Measurements from ENCODE around the gene TMEM184B.
A peak's percentile ranks its signal among the peaks of the same experiment; 100 is the strongest.

Gene TMEM184B

GRCh38 chr22:38232196-38232595, 40.6 kb downstream of the TMEM184B start:
- no peaks in the 10 kb centered on the region for H3K9me3 ChIP-seq (ENCODE audit: control insufficient read depth, low read length)
- 100% methylated on average over 4 to 7 of the region's 8 CpGs for WGBS, 2 experiments (ENCODE audit: insufficient coverage in 2 of 2)
- peaks cover 8% of the 10 kb centered on the region for H3K4me1 ChIP-seq (ENCODE audit: control insufficient read depth, insufficient read depth, low read length, poor library complexity, severe bottlenecking)
- no peak overlapping the region for H3K4me3 ChIP-seq (ENCODE audit: extremely low read depth, insufficient read depth, low read length, poor library complexity, severe bottlenecking)
- peaks cover 93% of the 10 kb centered on the region for H3K36me3 ChIP-seq (ENCODE audit: control insufficient read depth, insufficient read depth, low read length)
- H3K27ac ChIP-seq (ENCODE audit: low read depth, low read length, severe bottlenecking): no peak overlapping the region

- H3K9me3 ChIP-seq (ENCODE audit: control insufficient read depth, low read length): no peaks in the 10 kb centered on the region
- peak overlapping the region; percentile 45 for H3K27ac ChIP-seq (ENCODE audit: low read depth, low read length, severe bottlenecking)
- peaks cover 87% of the 10 kb centered on the region for H3K36me3 ChIP-seq (ENCODE audit: control insufficient read depth, insufficient read depth, low read length)
- no peak overlapping the region for H3K4me3 ChIP-seq (ENCODE audit: extremely low read depth, insufficient read depth, low read length, poor library complexity, severe bottlenecking)
- WGBS, 2 experiments (ENCODE audit: insufficient coverage in 2 of 2): 91 to 98% methylated on average over 7 to 9 of the region's 9 CpGs
- peaks cover 8% of the 10 kb centered on the region for H3K4me1 ChIP-seq (ENCODE audit: control insufficient read depth, insufficient read depth, low read length, poor library complexity, severe bottlenecking)
These were observed 41.9 kb downstream of the TMEM184B start for GRCh38 chr22:38230916-38231315.

- WGBS, 2 experiments (ENCODE audit: insufficient coverage in 2 of 2): 88 to 91% methylated on average over 10 to 14 of the region's 15 CpGs
- no peak overlapping the region for H3K27ac ChIP-seq (ENCODE audit: low read depth, low read length, severe bottlenecking)
- peaks cover 8% of the 10 kb centered on the region for H3K4me1 ChIP-seq (ENCODE audit: control insufficient read depth, insufficient read depth, low read length, poor library complexity, severe bottlenecking)
- H3K9me3 ChIP-seq (ENCODE audit: control insufficient read depth, low read length): no peaks in the 10 kb centered on the region
- H3K36me3 ChIP-seq (ENCODE audit: control insufficient read depth, insufficient read depth, low read length): peaks cover 87% of the 10 kb centered on the region
- H3K4me3 ChIP-seq (ENCODE audit: extremely low read depth, insufficient read depth, low read length, poor library complexity, severe bottlenecking): no peak overlapping the region
These were observed 42.5 kb downstream of the TMEM184B start for GRCh38 chr22:38230108-38230825.

- peaks cover 8% of the 10 kb centered on the region for H3K4me1 ChIP-seq (ENCODE audit: control insufficient read depth, insufficient read depth, low read length, poor library complexity, severe bottlenecking)
These were observed 43.7 kb downstream of the TMEM184B start for GRCh38 chr22:38228873-38229740.

GRCh38 chr22:38228326-38228872, 44.4 kb downstream of the TMEM184B start:
- Histone ChIP-seq H3K27ac (ENCODE audit: low read depth, low read length, severe bottlenecking) (peak overlapping the region; percentile 48), H3K36me3 (ENCODE audit: control insufficient read depth, insufficient read depth, low read length) (peaks cover 90% of the 10 kb centered on the region), H3K4me1 (ENCODE audit: control insufficient read depth, insufficient read depth, low read length, poor library complexity, severe bottlenecking) (peaks cover 8% of the 10 kb centered on the region), H3K9me3 (ENCODE audit: control insufficient read depth, low read length) (no peaks in the 10 kb centered on the region), H3K4me3 (ENCODE audit: extremely low read depth, insufficient read depth, low read length, poor library complexity, severe bottlenecking) (no peak overlapping the region)
- WGBS, 2 experiments (ENCODE audit: insufficient coverage in 2 of 2): 96 to 100% methylated on average over 2 to 3 of the region's 3 CpGs

More at GRCh38 chr22:38228873-38229740, 43.7 kb downstream of the TMEM184B start:
- Histone ChIP-seq H3K27ac (ENCODE audit: low read depth, low read length, severe bottlenecking) (peak overlapping the region; percentile 48), H3K9me3 (ENCODE audit: control insufficient read depth, low read length) (no peaks in the 10 kb centered on the region), H3K36me3 (ENCODE audit: control insufficient read depth, insufficient read depth, low read length) (peaks cover 88% of the 10 kb centered on the region), H3K4me3 (ENCODE audit: extremely low read depth, insufficient read depth, low read length, poor library complexity, severe bottlenecking) (no peak overlapping the region)
- WGBS, 2 experiments (ENCODE audit: insufficient coverage in 2 of 2): 87 to 95% methylated on average over 8 to 11 of the region's 14 CpGs

GRCh38 chr22:38226853-38227649, 45.8 kb downstream of the TMEM184B start:
- WGBS, 2 experiments (ENCODE audit: insufficient coverage in 2 of 2): 95 to 97% methylated on average over 20 to 25 of the region's 25 CpGs
- Histone ChIP-seq H3K4me3 (ENCODE audit: extremely low read depth, insufficient read depth, low read length, poor library complexity, severe bottlenecking) (no peak overlapping the region), H3K9me3 (ENCODE audit: control insufficient read depth, low read length) (no peaks in the 10 kb centered on the region), H3K4me1 (ENCODE audit: control insufficient read depth, insufficient read depth, low read length, poor library complexity, severe bottlenecking) (peaks cover 8% of the 10 kb centered on the region), H3K27ac (ENCODE audit: low read depth, low read length, severe bottlenecking) (no peak overlapping the region), H3K36me3 (ENCODE audit: control insufficient read depth, insufficient read depth, low read length) (peaks cover 79% of the 10 kb centered on the region)

GRCh38 chr22:38223289-38223960, 49.4 kb downstream of the TMEM184B start:
- H3K4me3 ChIP-seq (ENCODE audit: extremely low read depth, insufficient read depth, low read length, poor library complexity, severe bottlenecking): no peak overlapping the region
- H3K27ac ChIP-seq (ENCODE audit: low read depth, low read length, severe bottlenecking): no peak overlapping the region
- WGBS, 2 experiments (ENCODE audit: insufficient coverage in 2 of 2): 93% methylated on average over 3 to 6 of the region's 12 CpGs
- H3K9me3 ChIP-seq (ENCODE audit: control insufficient read depth, low read length): no peaks in the 10 kb centered on the region
- H3K4me1 ChIP-seq (ENCODE audit: control insufficient read depth, insufficient read depth, low read length, poor library complexity, severe bottlenecking): peaks cover 17% of the 10 kb centered on the region
- H3K36me3 ChIP-seq (ENCODE audit: control insufficient read depth, insufficient read depth, low read length): peaks cover 59% of the 10 kb centered on the region

- 79 to 88% methylated on average over 6 to 8 of the region's 8 CpGs for WGBS, 2 experiments (ENCODE audit: insufficient coverage in 2 of 2)
- Histone ChIP-seq H3K4me1 (ENCODE audit: control insufficient read depth, insufficient read depth, low read length, poor library complexity, severe bottlenecking) (peaks cover 23% of the 10 kb centered on the region), H3K36me3 (ENCODE audit: control insufficient read depth, insufficient read depth, low read length) (peaks cover 53% of the 10 kb centered on the region), H3K27ac (ENCODE audit: low read depth, low read length, severe bottlenecking) (no peak overlapping the region), H3K4me3 (ENCODE audit: extremely low read depth, insufficient read depth, low read length, poor library complexity, severe bottlenecking) (no peak overlapping the region), H3K9me3 (ENCODE audit: control insufficient read depth, low read length) (no peaks in the 10 kb centered on the region)
These were observed 50.1 kb downstream of the TMEM184B start for GRCh38 chr22:38222797-38223119.

GRCh38 chr22:38221908-38222796, 50.7 kb downstream of the TMEM184B start:
- 95% methylated on average over 22 to 23 of the region's 25 CpGs for WGBS, 2 experiments (ENCODE audit: insufficient coverage in 2 of 2)
- Histone ChIP-seq H3K4me3 (ENCODE audit: extremely low read depth, insufficient read depth, low read length, poor library complexity, severe bottlenecking) (no peak overlapping the region), H3K27ac (ENCODE audit: low read depth, low read length, severe bottlenecking) (no peak overlapping the region), H3K36me3 (ENCODE audit: control insufficient read depth, insufficient read depth, low read length) (peaks cover 47% of the 10 kb centered on the region), H3K4me1 (ENCODE audit: control insufficient read depth, insufficient read depth, low read length, poor library complexity, severe bottlenecking) (peaks cover 25% of the 10 kb centered on the region), H3K9me3 (ENCODE audit: control insufficient read depth, low read length) (no peaks in the 10 kb centered on the region)

Measured in mesodermal cell (in vitro differentiated cells).